Endothelial cell of hepatic sinusoid (primary cell): Measurements from ENCODE around the gene IL16.
"Not testable (repeated sequence)": the region's sequence is repeated elsewhere in the genome, so short reads cannot be mapped to it uniquely, and the experiment has no call there.

Experiments used
- in situ Hi-C: cut with HindIII; loops from 2 replicates; pipeline ENCODE4 v1.10.0; 2017; ENCODE audit warnings: low sequenced_read_pairs

The IL16 gene

GRCh38 chr15:81196576-81197254 is at the start of gene IL16:
Gene IL16 (plus strand): TSS chr15:81196879. CDS start chr15:81225400, 28,521 bp downstream.
- in situ Hi-C loops, result no loop called here

GRCh38 chr15:81151389-81151788 is 45.3 kb upstream of the IL16 start:
- in situ Hi-C loops, result no loop called here

- in situ Hi-C loops, result no loop called here
Observed at GRCh38 chr15:81152339-81152738, 44.3 kb upstream of the IL16 start.

GRCh38 chr15:81152799-81153198 is 43.9 kb upstream of the IL16 start:
- in situ Hi-C loops, result no loop called here

- in situ Hi-C loops, result no loop called here
Observed at GRCh38 chr15:81155375-81156218, 41.1 kb upstream of the IL16 start.

- in situ Hi-C loops, result no loop called here
Observed at GRCh38 chr15:81156324-81156723, 40.4 kb upstream of the IL16 start.

- in situ Hi-C loops, result no loop called here
Observed at GRCh38 chr15:81157195-81157938, 39.3 kb upstream of the IL16 start.

- in situ Hi-C loops, result no loop called here
Observed at GRCh38 chr15:81157939-81158223, 38.8 kb upstream of the IL16 start.

- in situ Hi-C loops, result not testable (repeated sequence)
Observed at GRCh38 chr15:81158561-81158960, 38.1 kb upstream of the IL16 start.

- in situ Hi-C loops, result no loop called here
Observed at GRCh38 chr15:81160312-81161159, 36.1 kb upstream of the IL16 start.

- in situ Hi-C loops, result no loop called here
Observed at GRCh38 chr15:81161160-81161673, 35.5 kb upstream of the IL16 start.

- in situ Hi-C loops, result no loop called here
Observed at GRCh38 chr15:81161851-81162250, 34.8 kb upstream of the IL16 start.

- in situ Hi-C loops, result no loop called here
Observed at GRCh38 chr15:81163961-81164800, 32.5 kb upstream of the IL16 start.

- in situ Hi-C loops, result no loop called here
Observed at GRCh38 chr15:81165535-81165934, 31.1 kb upstream of the IL16 start.

GRCh38 chr15:81166636-81167305 is 29.9 kb upstream of the IL16 start:
- in situ Hi-C loops, result no loop called here

- in situ Hi-C loops, result no loop called here
Observed at GRCh38 chr15:81168131-81168526, 28.6 kb upstream of the IL16 start.

GRCh38 chr15:81168644-81169043 is 28.0 kb upstream of the IL16 start:
- in situ Hi-C loops, result no loop called here

- in situ Hi-C loops, result loop anchor here (10.0 kb wide), 2 partner anchors 64 to 604 kb away; no protein-coding TSS in a partner anchor
Observed at GRCh38 chr15:81170511-81170910, 26.2 kb upstream of the IL16 start.

GRCh38 chr15:81171286-81171685 is 25.4 kb upstream of the IL16 start:
- in situ Hi-C loops, result loop anchor here (10.0 kb wide), 2 partner anchors 64 to 604 kb away; no protein-coding TSS in a partner anchor
